NCI-H460 (cell line): ENCODE measurements around the gene ATXN2. TPM values are rescaled to one million over a fixed set of nuclear protein-coding genes. Genes with fewer than 3 reads are reported as not detected.

Experiments
- DNase-seq: peaks from one replicate; pipeline ENCODE4 v3.0.0-alpha.2; 2016; ENCODE audit warnings: low read depth; ENCODE audit errors: extremely low read depth
- total RNA-seq: library from RNA; depleted of rRNA; stranded (reverse); fragments of >200 nt; shearing (Covaris generic); gene quantifications from 2 replicates; pipeline ENCODE4 v1.2.3, GENCODE V29; 2014

Gene ATXN2
- total RNA-seq, 1 experiment from 2014 or later, result 22.7 TPM

DNA sequence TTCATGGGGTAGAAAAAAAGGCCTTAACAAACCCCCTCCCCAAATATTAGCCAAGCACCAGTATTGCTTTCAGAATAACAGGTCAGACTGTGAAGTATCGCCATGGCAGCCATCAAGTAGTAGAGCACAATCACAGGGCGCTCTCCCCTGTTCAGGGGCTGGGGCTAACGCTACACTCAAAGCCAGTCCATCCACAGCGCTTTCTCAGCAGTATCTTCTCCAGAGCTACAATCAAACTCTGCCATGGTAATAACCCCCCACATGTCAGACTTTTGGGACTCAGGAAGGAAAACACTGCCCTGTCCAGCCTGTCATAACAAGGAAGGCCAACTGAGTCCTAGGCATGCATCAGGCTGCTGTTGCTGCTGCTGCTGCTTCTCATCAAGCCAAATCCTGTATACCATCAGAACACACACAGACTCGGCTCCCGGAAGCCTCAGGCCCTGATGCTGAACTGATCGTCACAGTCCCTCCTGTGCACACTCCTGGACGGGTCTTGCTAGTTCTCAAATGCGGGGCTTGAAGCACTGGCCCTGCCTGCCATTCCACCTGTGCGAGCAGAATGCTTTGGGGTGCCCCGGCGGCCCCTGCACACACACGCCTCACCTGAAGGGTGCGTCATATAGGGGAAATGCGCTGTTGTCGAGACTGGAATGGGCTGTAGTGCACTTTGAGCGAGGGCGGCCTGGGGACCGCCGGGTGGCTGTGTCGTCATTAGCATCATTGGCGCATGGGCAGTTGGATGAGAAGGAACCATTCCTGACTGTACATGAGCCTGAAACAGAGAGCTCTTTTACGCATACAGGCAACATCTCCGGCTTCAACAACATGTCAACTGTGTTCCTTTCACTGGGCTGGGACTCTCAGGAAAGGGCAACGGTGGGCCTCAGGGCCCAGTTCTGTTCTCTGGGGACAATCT, 145.8 kb downstream of the ATXN2 start:
- DNase-seq, result no peak

GRCh38 chr12:111451649-111452129, 147.4 kb downstream of the ATXN2 start:
- DNase-seq, result peak; percentile 58

- DNase-seq, result no peak
Observed at GRCh38 chr12:111451232-111451631, 147.9 kb downstream of the ATXN2 start.

DNA sequence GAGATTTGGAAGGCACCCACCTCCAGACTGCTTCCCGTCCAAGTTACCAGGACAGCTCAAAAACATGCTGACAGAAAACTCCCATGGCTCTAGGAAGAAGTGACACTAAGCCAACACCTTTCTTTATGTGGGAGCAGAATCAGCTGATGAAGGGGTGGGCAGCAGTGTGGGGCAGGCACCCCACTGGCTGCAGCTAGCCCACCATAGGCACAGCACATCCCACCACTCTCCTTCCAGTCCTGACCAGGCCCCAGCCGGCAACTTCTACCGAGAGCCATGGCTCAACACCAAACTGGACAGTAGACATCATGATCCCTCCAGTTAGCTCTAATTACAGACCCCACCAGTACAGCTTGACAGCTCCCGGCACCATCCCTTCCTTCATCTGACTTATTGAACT, 148.4 kb downstream of the ATXN2 start:
- no peak for DNase-seq

DNA sequence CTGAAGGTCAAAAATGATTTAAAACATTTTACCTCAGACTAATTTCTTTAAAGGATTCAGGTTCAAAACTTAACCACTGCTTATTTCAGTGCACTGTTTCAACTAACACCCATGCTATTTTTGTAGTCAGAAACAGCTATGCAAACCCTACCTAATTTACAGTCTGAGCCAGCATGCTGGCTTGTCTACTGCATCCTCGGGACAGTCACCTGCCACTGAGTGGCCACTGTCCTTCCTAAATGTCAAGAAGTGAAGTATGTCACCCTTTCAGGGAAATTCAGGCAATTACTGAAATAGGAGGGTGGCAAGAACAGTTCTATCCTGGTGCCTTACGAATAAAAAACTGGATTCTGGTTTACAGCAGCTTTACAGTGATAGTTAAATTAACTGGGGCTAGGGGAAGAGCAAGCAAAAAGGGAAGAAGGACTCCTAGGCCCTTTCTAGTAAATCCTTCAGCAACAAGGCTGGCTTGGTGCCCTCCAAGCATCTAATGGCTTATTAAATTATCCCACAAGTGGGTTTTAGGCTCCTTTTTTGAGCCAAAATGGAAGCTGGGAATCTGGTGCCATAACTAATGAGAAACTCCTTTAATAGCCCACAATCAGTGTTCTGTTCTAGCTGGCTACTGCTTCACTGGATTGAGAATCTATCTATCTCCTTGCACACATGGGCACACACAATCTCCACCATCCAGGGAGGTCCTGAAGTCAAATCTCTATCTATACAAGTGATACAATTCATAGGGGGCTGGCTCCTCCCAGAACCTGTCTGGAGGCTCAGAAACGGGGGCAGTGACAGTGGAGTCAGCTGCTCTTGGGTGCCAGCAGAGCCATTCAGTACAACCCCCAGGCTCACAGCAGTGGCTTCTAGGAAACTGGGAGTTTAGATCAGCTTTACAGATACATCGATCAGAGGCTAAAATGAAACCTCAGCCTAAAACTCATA, 150.0 kb downstream of the ATXN2 start:
- DNase-seq, result no peak

DNA sequence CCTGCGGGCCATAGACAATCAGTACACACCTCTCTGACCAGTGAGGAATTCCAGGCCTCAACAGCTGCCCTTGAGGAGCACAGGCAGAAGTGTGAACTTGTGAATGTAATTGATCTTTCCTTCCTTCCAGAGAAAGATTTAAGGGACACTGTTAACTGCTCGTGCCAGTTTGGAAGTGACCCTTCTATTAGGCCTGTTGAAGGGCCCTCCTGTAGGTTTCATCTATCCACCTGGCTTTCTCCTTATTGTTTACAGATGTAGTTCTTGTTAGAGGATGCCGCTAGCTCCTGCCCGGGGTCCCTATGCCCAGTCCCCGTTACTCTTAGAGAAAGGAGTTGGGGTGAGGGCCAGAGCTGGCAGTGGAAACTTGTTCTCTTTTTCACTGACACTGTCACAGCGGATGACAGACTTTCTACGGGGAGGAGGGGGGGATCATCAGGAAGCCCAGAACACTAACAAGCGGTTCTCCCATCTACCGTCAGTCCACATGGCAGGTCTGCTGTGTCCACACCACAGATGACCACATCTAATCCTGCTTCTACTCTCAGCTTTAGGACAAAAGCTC, 150.8 kb downstream of the ATXN2 start:
- no peak for DNase-seq

- DNase-seq, result no peak
Observed at GRCh38 chr12:111447571-111448265, 151.4 kb downstream of the ATXN2 start.

DNA sequence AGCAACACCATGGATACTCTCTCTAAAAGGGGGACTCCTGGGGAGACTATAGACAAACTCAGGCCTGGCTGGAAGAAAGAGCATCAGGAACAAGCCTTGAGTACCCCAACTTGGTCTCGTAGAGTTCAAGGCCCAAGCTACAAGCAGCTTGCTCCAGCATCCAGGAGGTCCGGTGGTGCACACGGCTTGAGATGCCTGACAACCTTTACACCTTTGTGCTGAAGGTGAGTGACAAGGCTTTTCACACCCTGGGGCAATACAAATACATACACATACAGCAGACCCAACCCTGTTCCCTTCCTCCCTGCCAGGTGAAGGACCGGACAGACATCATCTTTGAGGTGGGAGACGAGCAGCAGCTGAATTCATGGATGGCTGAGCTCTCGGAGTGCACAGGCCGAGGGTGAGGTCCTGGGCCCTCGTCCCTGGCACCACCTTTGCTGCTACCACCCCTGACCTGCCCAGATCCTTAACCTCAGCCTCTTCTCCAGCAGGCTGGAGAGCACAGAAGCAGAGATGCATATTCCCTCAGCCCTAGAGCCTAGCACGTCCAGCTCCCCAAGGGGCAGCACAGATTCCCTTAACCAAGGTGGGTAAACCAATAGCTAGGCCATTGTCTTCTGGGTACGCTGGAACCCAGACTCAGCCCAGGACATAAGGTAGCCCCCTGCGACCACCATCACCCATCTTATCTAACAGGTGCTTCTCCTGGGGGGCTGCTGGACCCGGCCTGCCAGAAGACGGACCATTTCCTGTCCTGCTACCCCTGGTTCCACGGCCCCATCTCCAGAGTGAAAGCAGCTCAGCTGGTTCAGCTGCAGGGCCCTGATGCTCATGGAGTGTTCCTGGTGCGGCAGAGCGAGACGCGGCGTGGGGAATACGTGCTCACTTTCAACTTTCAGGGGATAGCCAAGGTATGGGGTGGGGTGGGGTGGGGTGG, 152.2 kb downstream of the ATXN2 start:
- no peak for DNase-seq

DNA sequence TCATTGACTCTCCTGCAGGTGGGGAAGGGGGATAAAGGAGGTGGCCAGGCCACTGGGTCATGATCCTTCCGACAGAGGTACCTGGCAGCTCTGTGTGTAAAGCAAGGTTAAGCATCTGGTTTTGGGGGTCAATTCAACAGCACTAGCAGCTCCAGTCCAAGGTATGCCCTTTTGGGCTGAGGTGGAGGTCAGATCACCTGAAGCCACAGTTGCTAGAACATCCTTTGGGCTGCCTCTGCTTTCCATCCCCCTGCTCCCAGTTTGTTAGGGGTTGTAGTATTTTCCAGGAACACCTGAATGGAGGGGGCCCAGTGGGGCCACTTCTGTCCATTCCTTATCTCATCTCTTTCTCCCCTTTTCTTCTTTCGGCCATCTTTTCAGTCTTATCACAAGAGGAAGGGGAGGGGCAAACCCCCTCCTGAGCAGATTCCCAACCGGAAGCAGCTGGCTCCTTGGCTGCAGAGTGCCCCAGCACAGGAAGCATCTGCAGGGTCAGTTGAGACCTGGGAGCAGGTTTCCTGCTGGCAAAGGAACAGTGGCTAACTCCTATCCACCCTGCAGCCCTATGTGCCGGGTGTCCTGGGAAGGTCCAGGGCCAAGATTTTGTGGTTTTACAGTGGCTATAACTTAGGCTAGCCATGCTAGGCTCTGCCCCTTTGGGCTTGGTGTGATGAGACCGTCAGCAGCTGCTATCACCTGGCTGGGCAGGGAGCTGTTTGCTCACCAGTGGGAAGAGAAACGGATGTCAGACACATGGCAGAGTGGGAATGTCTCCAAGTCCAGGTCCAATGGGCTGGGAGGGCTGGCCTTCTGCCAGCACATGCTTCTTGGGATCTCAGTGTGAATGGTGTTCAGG, 153.2 kb downstream of the ATXN2 start:
- DNase-seq, result no peak

- no peak for DNase-seq
Observed at GRCh38 chr12:111444925-111445725, 154.0 kb downstream of the ATXN2 start.

GRCh38 chr12:111444314-111444924, 154.7 kb downstream of the ATXN2 start:
- no peak for DNase-seq

- DNase-seq, result no peak
Observed at GRCh38 chr12:111443586-111443985, 155.5 kb downstream of the ATXN2 start.

- no peak for DNase-seq
Observed at GRCh38 chr12:111443086-111443485, 156.0 kb downstream of the ATXN2 start.

- DNase-seq, result no peak
Observed at GRCh38 chr12:111442301-111443045, 156.6 kb downstream of the ATXN2 start.

DNA sequence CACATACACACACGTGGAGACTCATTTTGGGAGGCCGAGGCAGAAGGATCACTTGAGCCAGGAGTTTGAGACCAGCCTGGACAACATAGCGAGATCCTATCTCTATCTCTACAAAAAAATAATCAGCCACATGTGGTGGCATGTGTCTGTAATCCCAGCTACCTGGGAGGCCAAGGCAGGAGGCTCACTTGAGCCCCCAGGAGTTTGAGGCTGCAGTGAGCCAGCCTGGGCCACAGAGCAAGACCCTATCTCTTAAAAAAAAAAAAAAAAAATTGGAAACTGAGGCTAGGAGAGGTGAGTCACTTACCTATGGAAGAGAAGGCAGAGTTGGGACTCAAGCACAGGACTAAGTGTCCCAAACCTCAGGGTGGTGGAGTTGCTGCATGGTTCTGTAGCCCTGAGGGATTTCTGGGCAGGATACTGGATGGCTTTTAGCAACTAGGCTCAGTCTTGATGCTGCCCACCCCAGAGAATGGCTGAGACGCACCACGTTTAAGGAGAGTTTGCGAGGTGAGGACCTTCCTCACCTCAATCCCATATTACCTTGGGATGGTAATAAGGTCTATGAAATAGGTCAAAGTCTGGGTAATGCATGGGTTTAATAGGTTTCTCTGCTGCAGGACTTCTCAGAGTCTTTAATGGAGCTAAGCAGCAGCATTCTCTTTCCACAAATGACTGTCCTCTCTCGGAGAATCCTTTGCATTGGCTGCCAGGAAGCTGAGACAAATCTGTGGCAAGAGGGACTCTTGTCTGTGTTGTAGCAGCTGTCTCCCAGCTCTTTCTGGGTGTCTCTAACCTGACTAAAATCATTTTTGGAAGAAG, 157.8 kb downstream of the ATXN2 start:
- DNase-seq, result no peak
